Activated CD4-positive, alpha-beta T cell treated with anti-CD3 and anti-CD28 coated beads for 36 hours (primary cell): Measurements from ENCODE around the gene APBA1. TPM values are rescaled to one million over a fixed set of nuclear protein-coding genes. Genes with fewer than 3 reads are reported as not detected.

Experiments
- ATAC-seq: fragments of 200-7000 bp; cut with Tn5 transposase; one replicate; pipeline ENCODE4 v1.10.0; 2021; ENCODE audit warnings: mild to moderate bottlenecking, moderate library complexity
- CTCF ChIA-PET: fragments of 350-600 bp; sonication (Branson Sonifier 250); formaldehyde crosslinking; loops from one replicate; lab custom pipeline; 2021; ENCODE audit warnings: antibody characterized with exemption; lab: Charles Lee
- POLR2A ChIA-PET: fragments of 350-600 bp; sonication (Branson Sonifier 250); formaldehyde crosslinking; loops from one replicate; lab custom pipeline; 2021; ENCODE audit warnings: antibody characterized with exemption, inconsistent platforms; lab: Charles Lee
- DNase-seq: peaks from one replicate; pipeline ENCODE4 v3.0.0-alpha.2; 2020
- H3K27ac Mint-ChIP-seq: one replicate; pipeline ENCODE4 v1.8.0; 2021; ENCODE audit warnings: mixed read lengths
- H3K27me3 Mint-ChIP-seq: one replicate; pipeline ENCODE4 v1.8.0; 2021; ENCODE audit warnings: mixed read lengths
- H3K36me3 Mint-ChIP-seq: one replicate; pipeline ENCODE4 v1.8.0; 2021; ENCODE audit warnings: low read depth, mixed read lengths
- H3K4me1 Mint-ChIP-seq: one replicate; pipeline ENCODE4 v1.8.0; 2021; ENCODE audit warnings: mixed read lengths
- H3K4me3 Mint-ChIP-seq: one replicate; pipeline ENCODE4 v1.8.0; 2021; ENCODE audit warnings: mild to moderate bottlenecking, moderate library complexity, mixed read lengths
- H3K9me3 Mint-ChIP-seq: one replicate; pipeline ENCODE4 v1.8.0; 2021; ENCODE audit warnings: low read depth, mixed read lengths
- intact Hi-C, 2 experiments: fragments of 100-400 bp; cut with DNase I in 1 of 2; cut with micrococcal nuclease in 1 of 2; formaldehyde crosslinking; loops; one replicate each; pipeline versions ENCODE4 v1.14.2 to v1.15.1; 2022 to 2024; cut with DNase I, micrococcal nuclease
- total RNA-seq, 2 experiments: library from RNA; stranded (reverse); gene quantifications; one replicate each; pipeline ENCODE4 v1.2.3, GENCODE V29; 2021

APBA1 gene
- total RNA-seq, 2 experiments from 2014 or later: 0.16 to 0.35 TPM

GRCh38 chr9:69516353-69517322 lies 155.5 kb downstream of the APBA1 start:
- H3K9me3 Mint-ChIP-seq: peaks cover 4% of the 10 kb centered on the region
- peaks cover 7% of the 10 kb centered on the region for H3K27me3 Mint-ChIP-seq
- peaks cover 2% of the 10 kb centered on the region for H3K36me3 Mint-ChIP-seq
- ChIA-PET CTCF (no interaction called here), POLR2A (no interaction called here)
- ATAC-seq: no peak
- DNase-seq: no peak
- intact Hi-C loops: no loop called here
- no peaks in the 10 kb centered on the region for H3K4me1 Mint-ChIP-seq
- no peak overlapping the region for H3K4me3 Mint-ChIP-seq
- H3K27ac Mint-ChIP-seq: no peak overlapping the region

- Mint-ChIP-seq H3K4me3 (no peak overlapping the region), H3K27me3 (peaks cover 5% of the 10 kb centered on the region), H3K9me3 (peaks cover 4% of the 10 kb centered on the region), H3K4me1 (no peaks in the 10 kb centered on the region), H3K27ac (no peak overlapping the region), H3K36me3 (peaks cover 2% of the 10 kb centered on the region)
- CTCF ChIA-PET: no interaction called here
- intact Hi-C loops: no loop called here
- POLR2A ChIA-PET: no interaction called here
- no peak for ATAC-seq
- DNase-seq: no peak
These were observed 156.4 kb downstream of the APBA1 start for GRCh38 chr9:69515810-69516209.

- Mint-ChIP-seq H3K9me3 (peaks cover 4% of the 10 kb centered on the region), H3K27ac (no peak overlapping the region), H3K27me3 (no peaks in the 10 kb centered on the region), H3K36me3 (peaks cover 2% of the 10 kb centered on the region), H3K4me1 (no peaks in the 10 kb centered on the region), H3K4me3 (no peak overlapping the region)
- POLR2A ChIA-PET: no interaction called here
- ATAC-seq (no peak), DNase-seq (no peak)
- intact Hi-C loops: no loop called here
- CTCF ChIA-PET: interaction anchor here (0.5 kb wide), 1 partner anchor 61 kb away, joined by 3 read pairs; no protein-coding TSS in a partner anchor
These were observed 158.9 kb downstream of the APBA1 start for GRCh38 chr9:69513141-69513820.

GRCh38 chr9:69504058-69504457 lies 168.1 kb downstream of the APBA1 start:
- Mint-ChIP-seq H3K27me3 (no peaks in the 10 kb centered on the region), H3K9me3 (no peaks in the 10 kb centered on the region), H3K27ac (no peak overlapping the region), H3K36me3 (no peaks in the 10 kb centered on the region), H3K4me3 (no peak overlapping the region), H3K4me1 (no peaks in the 10 kb centered on the region)
- ChIA-PET CTCF (no interaction called here), POLR2A (no interaction called here)
- DNase-seq (no peak), ATAC-seq (no peak)
- intact Hi-C loops: no loop called here

- intact Hi-C loops: no loop called here
- Mint-ChIP-seq H3K4me3 (no peak overlapping the region), H3K4me1 (no peaks in the 10 kb centered on the region), H3K9me3 (no peaks in the 10 kb centered on the region), H3K27ac (no peak overlapping the region), H3K27me3 (no peaks in the 10 kb centered on the region), H3K36me3 (no peaks in the 10 kb centered on the region)
- ChIA-PET CTCF (no interaction called here), POLR2A (no interaction called here)
- ATAC-seq (no peak), DNase-seq (no peak)
These were observed 169.4 kb downstream of the APBA1 start for GRCh38 chr9:69502671-69503301.

GRCh38 chr9:69500896-69501295 lies 171.3 kb downstream of the APBA1 start:
- H3K27me3 Mint-ChIP-seq: no peaks in the 10 kb centered on the region
- no peaks in the 10 kb centered on the region for H3K36me3 Mint-ChIP-seq
- ChIA-PET CTCF (no interaction called here), POLR2A (no interaction called here)
- peaks cover 3% of the 10 kb centered on the region for H3K4me1 Mint-ChIP-seq
- H3K9me3 Mint-ChIP-seq: no peaks in the 10 kb centered on the region
- no peak overlapping the region for H3K27ac Mint-ChIP-seq
- no peak for ATAC-seq
- no peak overlapping the region for H3K4me3 Mint-ChIP-seq
- intact Hi-C loops: no loop called here
- no peak for DNase-seq

- H3K27me3 Mint-ChIP-seq: no peaks in the 10 kb centered on the region
- peaks cover 3% of the 10 kb centered on the region for H3K4me1 Mint-ChIP-seq
- no peak for DNase-seq
- H3K27ac Mint-ChIP-seq: no peak overlapping the region
- intact Hi-C loops: no loop called here
- ATAC-seq: no peak
- POLR2A ChIA-PET: no interaction called here
- no peak overlapping the region for H3K4me3 Mint-ChIP-seq
- H3K9me3 Mint-ChIP-seq: no peaks in the 10 kb centered on the region
- CTCF ChIA-PET: no interaction called here
- no peaks in the 10 kb centered on the region for H3K36me3 Mint-ChIP-seq
These were observed 172.2 kb downstream of the APBA1 start for GRCh38 chr9:69499959-69500358.

- ChIA-PET CTCF (no interaction called here), POLR2A (no interaction called here)
- intact Hi-C loops: no loop called here
- no peaks in the 10 kb centered on the region for H3K27me3 Mint-ChIP-seq
- no peak overlapping the region for H3K27ac Mint-ChIP-seq
- no peaks in the 10 kb centered on the region for H3K9me3 Mint-ChIP-seq
- peaks cover 3% of the 10 kb centered on the region for H3K4me1 Mint-ChIP-seq
- H3K4me3 Mint-ChIP-seq: no peak overlapping the region
- no peak for DNase-seq
- no peak for ATAC-seq
- H3K36me3 Mint-ChIP-seq: no peaks in the 10 kb centered on the region
These were observed 172.8 kb downstream of the APBA1 start for GRCh38 chr9:69499407-69499806.

GRCh38 chr9:69498470-69498869 lies 173.7 kb downstream of the APBA1 start:
- intact Hi-C loops: no loop called here
- DNase-seq (no peak), ATAC-seq (no peak)
- Mint-ChIP-seq H3K4me3 (no peak overlapping the region), H3K4me1 (peaks cover 3% of the 10 kb centered on the region), H3K36me3 (no peaks in the 10 kb centered on the region), H3K27ac (no peak overlapping the region), H3K27me3 (no peaks in the 10 kb centered on the region), H3K9me3 (no peaks in the 10 kb centered on the region)
- POLR2A ChIA-PET: no interaction called here
- CTCF ChIA-PET: no interaction called here

GRCh38 chr9:69497816-69498215 lies 174.4 kb downstream of the APBA1 start:
- ATAC-seq (no peak), DNase-seq (no peak)
- no peak overlapping the region for H3K27ac Mint-ChIP-seq
- H3K27me3 Mint-ChIP-seq: no peaks in the 10 kb centered on the region
- H3K4me3 Mint-ChIP-seq: no peak overlapping the region
- intact Hi-C loops: no loop called here
- H3K9me3 Mint-ChIP-seq: no peaks in the 10 kb centered on the region
- no peaks in the 10 kb centered on the region for H3K36me3 Mint-ChIP-seq
- POLR2A ChIA-PET: no interaction called here
- peaks cover 3% of the 10 kb centered on the region for H3K4me1 Mint-ChIP-seq
- CTCF ChIA-PET: interaction anchor here (0.9 kb wide), 1 partner anchor 14 kb away, joined by 4 read pairs; no protein-coding TSS in a partner anchor

- Mint-ChIP-seq H3K4me3 (no peak overlapping the region), H3K27ac (no peak overlapping the region)
- CTCF ChIA-PET: no interaction called here
These were observed 175.2 kb downstream of the APBA1 start for GRCh38 chr9:69496846-69497450.

More at GRCh38 chr9:69496846-69497450, 175.2 kb downstream of the APBA1 start:
- Mint-ChIP-seq H3K36me3 (no peaks in the 10 kb centered on the region), H3K9me3 (no peaks in the 10 kb centered on the region), H3K27me3 (no peaks in the 10 kb centered on the region), H3K4me1 (peaks cover 3% of the 10 kb centered on the region)
- ATAC-seq (peak; percentile 39), DNase-seq (no peak)
- intact Hi-C loops: no loop called here
- POLR2A ChIA-PET: no interaction called here
